H1 (cell line): Measurements from ENCODE around the gene LSM14B. TPM values are rescaled to one million over a fixed set of nuclear protein-coding genes. Genes with fewer than 3 reads are reported as not detected.

Experiments used
- CTCF ChIA-PET: fragments of 300-600 bp; sonication (Branson Sonifier 250); formaldehyde crosslinking; loops from one replicate; lab custom pipeline; 2021; ENCODE audit not compliant: partially characterized antibody; lab: Charles Lee
- POLR2A ChIA-PET: fragments of 300-600 bp; sonication (Branson Sonifier 250); formaldehyde crosslinking; loops from one replicate; lab custom pipeline; 2021; ENCODE audit warnings: inconsistent platforms; ENCODE audit not compliant: partially characterized antibody; lab: Charles Lee
- DNase-seq, 2 experiments: peaks; one replicate each; pipeline versions ENCODE4 v3.0.0 to v3.0.0-alpha.2; 2010 to 2022; ENCODE audit warnings: low spot score in 2 of 2, low read depth in 1 of 2, mixed read lengths in 1 of 2
- FAIRE-seq: peaks from 2 replicates; lab custom pipeline; 2011; peaks lifted over from hg19 to GRCh38; lab: Jason Lieb, UNC
- H2AFZ ChIP-seq: 2 replicates; pipeline ENCODE4 v1.8.1; 2012; ENCODE audit warnings: low read length, inconsistent platforms
- H2AK5ac ChIP-seq: 2 replicates; pipeline ENCODE4 v1.6.1; 2013; ENCODE audit warnings: low read depth, low read length
- H2BK120ac ChIP-seq: replicated peaks from 2 replicates; pipeline ENCODE3; 2013; ENCODE audit warnings: low read depth, low read length, inconsistent platforms
- H2BK12ac ChIP-seq: 2 replicates; pipeline ENCODE4 v1.6.1; 2013; ENCODE audit warnings: low read depth, low read length
- H2BK15ac ChIP-seq: 2 replicates; pipeline ENCODE4 v1.6.1; 2013; ENCODE audit warnings: low read length
- H2BK20ac ChIP-seq: 2 replicates; pipeline ENCODE4 v1.6.1; 2013; ENCODE audit warnings: low read length
- H2BK5ac ChIP-seq: 2 replicates; pipeline ENCODE4 v1.6.1; 2013; ENCODE audit warnings: low read depth, low read length
- H3K14ac ChIP-seq: 2 replicates; pipeline ENCODE4 v1.6.1; 2013; ENCODE audit warnings: inconsistent platforms; ENCODE audit not compliant: insufficient read length
- H3K18ac ChIP-seq: 2 replicates; pipeline ENCODE4 v1.6.1; 2013; ENCODE audit warnings: low read length; ENCODE audit errors: extremely low read depth
- H3K23ac ChIP-seq: 2 replicates; pipeline ENCODE4 v1.6.1; 2013; ENCODE audit warnings: inconsistent platforms; ENCODE audit not compliant: insufficient read length
- H3K23me2 ChIP-seq: 2 replicates; pipeline ENCODE4 v1.6.1; 2013; ENCODE audit warnings: low read depth, low read length
- H3K27ac ChIP-seq: 2 replicates; pipeline ENCODE4 v1.6.1; 2011; ENCODE audit warnings: low read depth, low read length, inconsistent platforms
- H3K27me3 ChIP-seq, 4 experiments: replicated peaks in 1 of 4; 1 replicate in 1 of 4; 2 replicates in 3 of 4; pipeline versions ENCODE4 v1.6.1 to v1.8.1; 2011 to 2013; ENCODE audit warnings: low read length in 3 of 4, mild to moderate bottlenecking in 3 of 4, inconsistent platforms in 2 of 4, mixed read lengths in 2 of 4, moderate library complexity in 1 of 4; ENCODE audit not compliant: control insufficient read depth in 3 of 4, insufficient read depth in 3 of 4; ENCODE audit errors: extremely low read depth in 1 of 4
- H3K36me3 ChIP-seq, 4 experiments: 2 replicates each; pipeline versions ENCODE4 v1.6.1 to v1.8.1; 2011 to 2013; ENCODE audit warnings: mild to moderate bottlenecking in 4 of 4, low read length in 3 of 4, moderate library complexity in 2 of 4, control low read depth in 1 of 4, inconsistent platforms in 1 of 4; ENCODE audit not compliant: insufficient read depth in 4 of 4, control insufficient read depth in 2 of 4
- H3K4ac ChIP-seq: replicated peaks from 2 replicates; pipeline ENCODE3; 2013; ENCODE audit warnings: low read length, low read depth, mixed read lengths, inconsistent platforms; ENCODE audit not compliant: insufficient read length
- H3K4me1 ChIP-seq, 4 experiments: replicated peaks in 1 of 4; 1 replicate in 1 of 4; 2 replicates in 3 of 4; pipeline versions ENCODE4 v1.6.1 to v1.8.1; 2011 to 2013; ENCODE audit warnings: low read length in 3 of 4, inconsistent platforms in 2 of 4, mixed read lengths in 1 of 4; ENCODE audit not compliant: insufficient read depth in 4 of 4, control insufficient read depth in 3 of 4
- H3K4me2 ChIP-seq, 2 experiments: 2 replicates each; pipeline versions ENCODE4 v1.6.1 to v1.8.1; 2011 to 2013; ENCODE audit warnings: low read depth in 2 of 2, low read length in 2 of 2, control low read depth in 1 of 2, inconsistent platforms in 1 of 2, mild to moderate bottlenecking in 1 of 2; ENCODE audit not compliant: insufficient read depth in 1 of 2
- H3K4me3 ChIP-seq, 4 experiments: fragments of 200-600, 300-600 bp in 1 of 4; sonication (generic), shearing (Covaris generic), sonication (Bioruptor Twin) in 1 of 4; 2 replicates each; pipeline versions ENCODE4 v1.5.1 to v1.8.1; 2011 to 2016; ENCODE audit warnings: low read length in 4 of 4, low read depth in 3 of 4, control low read depth in 2 of 4, inconsistent platforms in 2 of 4, mild to moderate bottlenecking in 2 of 4, mixed read lengths in 1 of 4, moderate library complexity in 1 of 4; ENCODE audit not compliant: insufficient read depth in 2 of 4; ENCODE audit errors: extremely low read depth in 1 of 4
- H3K56ac ChIP-seq: replicated peaks from 2 replicates; pipeline ENCODE3; 2013; ENCODE audit warnings: low read depth, mild to moderate bottlenecking, mixed read lengths, low read length, inconsistent platforms; ENCODE audit not compliant: insufficient read length
- H3K79me1 ChIP-seq: 2 replicates; pipeline ENCODE4 v1.6.1; 2013; ENCODE audit warnings: low read depth, low read length, control low read depth
- H3K79me2 ChIP-seq, 2 experiments: 2 replicates each; pipeline versions ENCODE4 v1.6.1 to v1.8.1; 2012 to 2013; ENCODE audit warnings: low read length in 2 of 2, mild to moderate bottlenecking in 2 of 2, inconsistent platforms in 1 of 2; ENCODE audit not compliant: insufficient read depth in 2 of 2, control insufficient read depth in 1 of 2
- H3K9ac ChIP-seq, 4 experiments: replicated peaks in 1 of 4; 1 replicate in 1 of 4; 2 replicates in 3 of 4; pipeline versions ENCODE4 v1.6.1 to v1.8.1; 2011 to 2013; ENCODE audit warnings: low read depth in 3 of 4, low read length in 3 of 4, control low read depth in 2 of 4, mild to moderate bottlenecking in 2 of 4, moderate library complexity in 2 of 4, inconsistent platforms in 1 of 4; ENCODE audit errors: extremely low read depth in 1 of 4
- H3K9me3 ChIP-seq, 2 experiments: 2 replicates each; pipeline versions ENCODE4 v1.6.1 to v1.8.1; 2012 to 2013; ENCODE audit warnings: mild to moderate bottlenecking in 2 of 2, moderate library complexity in 2 of 2, control low read depth in 1 of 2, inconsistent platforms in 1 of 2, low read depth in 1 of 2, low read length in 1 of 2, mixed read lengths in 1 of 2; ENCODE audit not compliant: insufficient read depth in 2 of 2
- H4K20me1 ChIP-seq, 2 experiments: replicated peaks in 1 of 2; 2 replicates each; pipeline versions ENCODE3 to v1.8.1; 2011 to 2013; ENCODE audit warnings: inconsistent platforms in 2 of 2, low read length in 2 of 2, mild to moderate bottlenecking in 1 of 2; ENCODE audit not compliant: insufficient read depth in 2 of 2, control insufficient read depth in 1 of 2
- H4K5ac ChIP-seq: 2 replicates; pipeline ENCODE4 v1.6.1; 2013; ENCODE audit warnings: low read length, low read depth, mixed read lengths, inconsistent platforms; ENCODE audit not compliant: insufficient read length
- H4K8ac ChIP-seq: 2 replicates; pipeline ENCODE4 v1.8.0; 2013; ENCODE audit warnings: mild to moderate bottlenecking, moderate library complexity, low read length, inconsistent platforms; ENCODE audit not compliant: insufficient read depth; ENCODE audit errors: extremely low read depth
- H4K91ac ChIP-seq: replicated peaks from 2 replicates; pipeline ENCODE3; 2013; ENCODE audit warnings: low read length, mixed read lengths, inconsistent platforms; ENCODE audit not compliant: insufficient read length
- BCL11A ChIP-seq, 2 experiments: IDR thresholded peaks; one replicate each; pipeline ENCODE4 v1.6.1; 2011; ENCODE audit warnings: low read depth in 2 of 2, low read length in 2 of 2, mild to moderate bottlenecking in 2 of 2
- SIX5 ChIP-seq: IDR thresholded peaks from 2 replicates; pipeline ENCODE4 v1.6.1; 2011; ENCODE audit warnings: mild to moderate bottlenecking, low read depth, low read length
- WGBS, 2 experiments: shearing (Covaris generic) in 1 of 2; methylation state at CpG; one replicate each; pipeline versions ENCODE4 v1.1.6 to v1.1.7; 2013 to 2015; ENCODE audit warnings: low lambda C conversion rate in 2 of 2, mixed read lengths in 2 of 2, inconsistent platforms in 1 of 2, low coverage in 1 of 2, missing lambda C conversion rate in 1 of 2; ENCODE audit not compliant: insufficient replicate concordance in 2 of 2, insufficient coverage in 1 of 2, insufficient read length in 1 of 2; ENCODE audit errors: extremely low coverage in 1 of 2, missing lambda C conversion rate in 1 of 2; 5-methylcytosine and 5-hydroxymethylcytosine counted together
- polyA plus RNA-seq, 7 experiments: library from polyadenylated mRNA; depleted of rRNA in 3 of 7; stranded (reverse) in 5 of 7; unstranded in 2 of 7; fragments of >200 nt in 5 of 7; fragments of 200-250 nt in 2 of 7; gene quantifications; 1 replicate in 5 of 7; 2 replicates in 1 of 7; 4 replicates in 1 of 7; pipeline versions ENCODE4 v1.2.1 to v1.2.3, GENCODE V29; 2011 to 2013; ENCODE audit warnings: missing spikeins in 2 of 7, mixed read lengths in 2 of 7
- total RNA-seq: library from RNA; stranded (reverse); fragmentation: NEBNext Ultra II Directional; extraction: Animal tissue kit (Norgen Biotek cat#: 25700); gene quantifications from 2 replicates; pipeline ENCODE4 v1.2.1, GENCODE V29; 2021

LSM14B gene
- total and polyA plus RNA-seq, 2 of the 8 experiments (the other 6 are each of a cell fraction or from before 2014, with no cell fraction given): 58.3 to 65.6 TPM

- Histone ChIP-seq H4K8ac (peak overlapping the region; percentile 15; the same call in 1 of the 2 replicates), H4K20me1 (peaks cover 13% of the 10 kb centered on the region in 2 experiments), H2BK12ac (peak overlapping the region; percentile 39; the same call in 1 of the 2 replicates), H3K79me2 (peaks cover 13 to 19% of the 10 kb centered on the region in 2 experiments), H3K4me2 (no peak overlapping the region), H3K4me3 (no peak overlapping the region), H3K4ac (no peak overlapping the region), H3K9ac (no peak overlapping the region), H2BK5ac (no peak overlapping the region; the same call in 1 of the 2 replicates), H2BK20ac (no peak overlapping the region), H2BK15ac (no peak overlapping the region), H4K91ac (no peak overlapping the region), H2AK5ac (no peak overlapping the region), H3K79me1 (peaks cover 11% of the 10 kb centered on the region), H3K36me3 (peaks cover 0 to 6% (median 4%) of the 10 kb centered on the region in 4 experiments; a peak in 4 of 8 replicates), H3K27ac (no peak overlapping the region), H3K14ac (no peak overlapping the region), H2AFZ (no peak overlapping the region), H3K23me2 (peaks cover 5% of the 10 kb centered on the region; the same call in 1 of the 2 replicates), H3K56ac (no peak overlapping the region), H4K5ac (no peak overlapping the region), H3K18ac (no peak overlapping the region), H3K4me1 (peaks cover 4 to 22% (median 7%) of the 10 kb centered on the region in 4 experiments), H2BK120ac (no peak overlapping the region), H3K27me3 (no peaks in the 10 kb centered on the region; a peak in 1 of 7 replicates), H3K9me3 (no peaks in the 10 kb centered on the region), H3K23ac (no peak overlapping the region)
- WGBS, 2 experiments: 88% methylated on average over 10 of the region's 10 CpGs; no CpG with 5 or more reads in 1 of the 2 experiments
- no peak for DNase-seq
- TF ChIP-seq BCL11A (IDR thresholded peaks at IDR 0.05; ENCODE audit: low read depth in 2 of 2, low read length in 2 of 2) (no peak), SIX5 (no peak)
- ChIA-PET CTCF (interaction anchor here (0.6 to 3.9 kb wide), 7 partner anchors 13 to 140 kb away, joined by 3 to 16 read pairs (median 4); no protein-coding TSS in a partner anchor), POLR2A (interaction anchor here (1.2 to 12.2 kb wide), 7 partner anchors 10 to 73 kb away, joined by 3 to 125 read pairs (median 5); partner anchors contain the start of genes PSMA7, SS18L1 and TAF4)
- FAIRE-seq: no peak
These were observed 2.5 kb upstream of the LSM14B start for GRCh38 chr20:62119591-62120364.
